Stimulated activated CD4-positive, alpha-beta T cell treated with anti-CD3 and anti-CD28 coated beads, Interleukin-4, amount 100 ng/mL, for 24 hours (primary cell): ENCODE measurements around the gene TULP3.
A peak's percentile ranks its signal among the peaks of the same experiment; 100 is the strongest.

Experiments
- DNase-seq: peaks from one replicate; pipeline ENCODE4 v3.0.0-alpha.2; 2020

Gene TULP3

GRCh38 chr12:2877953-2878732, 12.5 kb upstream of the TULP3 start:
- DNase-seq = no peak

GRCh38 chr12:2879853-2880252, 10.8 kb upstream of the TULP3 start:
- no peak for DNase-seq

GRCh38 chr12:2884810-2885209, 5.9 kb upstream of the TULP3 start:
- no peak for DNase-seq

- DNase-seq = no peak
Observed at GRCh38 chr12:2886768-2887450, 3.8 kb upstream of the TULP3 start.

- DNase-seq = no peak
Observed at GRCh38 chr12:2890001-2890387, 697 bp upstream of the TULP3 start.

GRCh38 chr12:2891240-2892053, 756 bp downstream of the TULP3 start:
- peak; percentile 25 for DNase-seq

GRCh38 chr12:2892246-2892645, 1.6 kb downstream of the TULP3 start:
- no peak for DNase-seq

GRCh38 chr12:2893007-2893406, 2.3 kb downstream of the TULP3 start:
- DNase-seq = no peak

- no peak for DNase-seq
Observed at GRCh38 chr12:2895051-2895451, 4.4 kb downstream of the TULP3 start.

- DNase-seq = no peak
Observed at GRCh38 chr12:2895511-2895910, 4.8 kb downstream of the TULP3 start.

GRCh38 chr12:2897418-2897817, 6.7 kb downstream of the TULP3 start:
- no peak for DNase-seq

- DNase-seq = no peak
Observed at GRCh38 chr12:2900642-2901041, 10.0 kb downstream of the TULP3 start.

- no peak for DNase-seq
Observed at GRCh38 chr12:2902272-2902880, 11.7 kb downstream of the TULP3 start.

GRCh38 chr12:2904260-2904659, 13.6 kb downstream of the TULP3 start:
- DNase-seq = no peak

GRCh38 chr12:2912216-2912575, 21.5 kb downstream of the TULP3 start:
- DNase-seq = no peak

- no peak for DNase-seq
Observed at GRCh38 chr12:2919249-2919648, 28.6 kb downstream of the TULP3 start.

GRCh38 chr12:2922329-2922728, 31.6 kb downstream of the TULP3 start:
- no peak for DNase-seq

- DNase-seq = no peak
Observed at GRCh38 chr12:2923057-2923456, 32.4 kb downstream of the TULP3 start.

- no peak for DNase-seq
Observed at GRCh38 chr12:2924019-2924418, 33.3 kb downstream of the TULP3 start.

- no peak for DNase-seq
Observed at GRCh38 chr12:2925322-2925995, 34.8 kb downstream of the TULP3 start.

GRCh38 chr12:2930865-2931264, 40.2 kb downstream of the TULP3 start:
- DNase-seq = no peak

- no peak for DNase-seq
Observed at GRCh38 chr12:2933586-2933985, 42.9 kb downstream of the TULP3 start.

GRCh38 chr12:2934371-2934770, 43.7 kb downstream of the TULP3 start:
- DNase-seq = no peak
